Bone marrow (tissue), 2 donors: ENCODE measurements around the gene PLA2G4A.
"Not testable (repeated sequence)": the region's sequence is repeated elsewhere in the genome, so short reads cannot be mapped to it uniquely, and the experiment has no call there.

Source experiments
- DNase-seq, 2 donors: peaks; one replicate each; lab custom pipeline; 2025; lab: John Stamatoyannopoulos, UW

The PLA2G4A gene

GRCh38 chr1:186873687-186874086 lies 44.9 kb downstream of the PLA2G4A start:
- no peak for DNase-seq

GRCh38 chr1:186875896-186876835 lies 47.4 kb downstream of the PLA2G4A start:
- DNase-seq, result no peak

- DNase-seq, result no peak
Observed at GRCh38 chr1:186878356-186878755, 49.6 kb downstream of the PLA2G4A start.

- DNase-seq, result peak in 1 of 2 donors; percentile 7
Observed at GRCh38 chr1:186880982-186881381, 52.2 kb downstream of the PLA2G4A start.

GRCh38 chr1:186882372-186883134 lies 53.8 kb downstream of the PLA2G4A start:
- DNase-seq, result no peak

GRCh38 chr1:186884251-186884650 lies 55.5 kb downstream of the PLA2G4A start:
- no peak for DNase-seq

- no peak for DNase-seq
Observed at GRCh38 chr1:186887203-186887602, 58.5 kb downstream of the PLA2G4A start.

- DNase-seq, result no peak
Observed at GRCh38 chr1:186888367-186888766, 59.6 kb downstream of the PLA2G4A start.

GRCh38 chr1:186892936-186893335 lies 64.2 kb downstream of the PLA2G4A start:
- DNase-seq, result no peak

GRCh38 chr1:186894415-186894814 lies 65.7 kb downstream of the PLA2G4A start:
- no peak for DNase-seq

- no peak for DNase-seq
Observed at GRCh38 chr1:186896211-186896610, 67.5 kb downstream of the PLA2G4A start.

GRCh38 chr1:186897008-186897407 lies 68.3 kb downstream of the PLA2G4A start:
- DNase-seq, result no peak

GRCh38 chr1:186899577-186899976 lies 70.8 kb downstream of the PLA2G4A start:
- DNase-seq, result no peak

- no peak for DNase-seq
Observed at GRCh38 chr1:186899977-186900376, 71.2 kb downstream of the PLA2G4A start.

GRCh38 chr1:186900539-186901237 lies 71.9 kb downstream of the PLA2G4A start:
- no peak for DNase-seq

- DNase-seq, result no peak
Observed at GRCh38 chr1:186901631-186902030, 72.9 kb downstream of the PLA2G4A start.

- no peak for DNase-seq
Observed at GRCh38 chr1:186903374-186904136, 74.8 kb downstream of the PLA2G4A start.

- DNase-seq, result no peak
Observed at GRCh38 chr1:186904361-186904760, 75.6 kb downstream of the PLA2G4A start.

- no peak for DNase-seq
Observed at GRCh38 chr1:186905561-186905960, 76.8 kb downstream of the PLA2G4A start.

GRCh38 chr1:186915555-186915954 lies 86.8 kb downstream of the PLA2G4A start:
- no peak for DNase-seq

- DNase-seq, result not testable (repeated sequence)
Observed at GRCh38 chr1:186917106-186917786, 88.5 kb downstream of the PLA2G4A start.
